HG03103 (cell line): Measurements from ENCODE around the gene FOSB.

Source experiments
- ATAC-seq: cut with Tn5 transposase; IDR thresholded peaks from one replicate; pipeline ENCODE4 v1.9.1; 2021; ENCODE audit warnings: low read depth; ENCODE audit not compliant: unreplicated experiment

The FOSB gene

DNA sequence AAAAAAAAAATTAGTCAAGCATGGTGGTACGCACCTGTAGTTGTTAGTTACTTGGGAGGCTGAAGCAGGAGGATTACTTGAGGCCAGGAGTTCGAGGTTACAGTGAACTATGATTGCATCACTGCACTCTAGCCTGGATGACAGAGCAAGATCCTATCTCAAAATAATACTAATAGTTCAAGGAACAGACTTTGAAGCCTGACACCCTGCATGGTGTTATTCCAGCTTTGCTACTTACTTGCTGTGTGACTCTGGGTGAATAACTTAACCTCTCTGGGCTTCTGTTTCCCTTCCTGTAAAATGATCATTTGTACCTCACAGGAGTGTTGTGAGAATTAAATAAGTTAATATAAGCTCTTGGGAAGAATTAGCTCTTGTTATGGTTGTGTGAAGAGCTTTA, 3.5 kb upstream of the FOSB start:
- no peak for ATAC-seq

- no peak for ATAC-seq
Measured at GRCh38 chr19:45464852-45465441, 2.8 kb upstream of the FOSB start.

DNA sequence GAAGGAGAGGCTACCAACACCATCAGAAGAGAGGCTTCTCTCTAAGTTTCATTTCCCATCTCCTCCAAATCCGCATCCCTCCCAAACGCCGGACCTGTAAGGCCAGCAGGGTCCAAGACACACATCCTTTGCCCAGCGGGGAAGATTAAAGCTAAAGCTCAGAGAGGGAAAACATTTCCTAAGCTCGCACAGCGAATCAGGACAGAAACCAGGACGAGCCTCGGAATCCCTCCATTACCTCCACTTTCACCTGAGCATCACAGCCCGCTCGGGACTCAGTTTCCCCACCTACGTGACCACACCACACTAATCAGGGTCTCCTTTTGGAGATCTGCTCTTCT, 711 bp upstream of the FOSB start:
- ATAC-seq, result no peak

GRCh38 chr19:45468159-45468651, 409 bp downstream of the FOSB start:
- no peak for ATAC-seq

DNA sequence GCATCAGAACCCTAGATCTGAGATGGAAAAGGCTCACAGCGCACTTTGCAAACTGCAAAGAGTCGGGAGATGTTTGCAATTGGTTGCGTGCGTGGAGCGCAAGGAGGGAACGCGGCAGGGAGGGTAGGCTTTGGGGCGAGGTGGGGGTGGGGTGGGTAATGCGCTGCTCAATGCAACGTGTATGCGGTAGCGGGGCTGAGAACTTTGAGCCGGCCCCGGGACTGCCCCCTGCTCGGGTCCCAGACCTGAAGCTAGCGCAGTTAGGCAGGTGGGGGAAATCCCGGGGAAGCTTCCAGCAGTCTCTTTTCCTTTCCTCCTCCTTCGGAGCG, 971 bp downstream of the FOSB start:
- peak; percentile 12 for ATAC-seq

DNA sequence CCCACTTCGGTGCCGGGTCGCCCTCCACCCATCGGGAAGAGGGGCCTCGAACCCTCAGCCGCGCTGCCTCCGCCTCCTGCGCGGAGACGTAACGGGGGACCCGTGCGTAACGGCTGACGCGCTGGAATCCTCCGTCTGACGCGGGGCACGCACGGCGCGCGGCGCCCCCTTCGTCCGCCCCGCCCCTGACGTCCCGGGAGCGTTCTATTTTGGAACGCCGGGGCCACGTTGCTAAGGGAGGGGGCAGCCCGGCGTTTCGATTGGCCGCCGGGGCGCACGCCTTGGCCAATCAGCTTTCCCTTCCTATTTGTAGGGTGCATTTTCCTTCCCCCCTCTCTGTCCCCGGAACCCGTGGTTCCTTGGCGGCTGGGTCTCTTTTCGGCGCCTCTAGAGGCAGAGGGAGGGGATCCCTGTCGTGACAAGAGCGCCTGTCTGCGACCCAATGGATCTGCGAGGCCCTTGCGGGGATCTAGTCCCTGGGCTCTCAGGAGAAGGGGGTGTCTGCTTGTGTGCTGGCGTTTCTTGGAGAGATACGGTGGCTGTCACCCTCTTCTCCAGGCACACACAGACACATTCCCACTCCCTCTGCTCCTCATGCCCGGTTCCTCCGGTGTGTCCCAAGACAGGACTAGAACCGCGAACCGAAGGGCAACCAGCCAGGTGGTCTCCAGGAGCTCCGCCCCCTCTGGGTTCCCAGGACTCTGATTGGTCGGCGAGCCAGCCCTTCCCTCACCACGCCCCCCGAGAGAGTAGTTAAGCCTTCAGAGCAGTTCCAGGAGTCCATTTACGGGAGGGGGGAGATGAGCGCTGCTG, 1.5 kb downstream of the FOSB start:
- ATAC-seq, result peak; percentile 54

DNA sequence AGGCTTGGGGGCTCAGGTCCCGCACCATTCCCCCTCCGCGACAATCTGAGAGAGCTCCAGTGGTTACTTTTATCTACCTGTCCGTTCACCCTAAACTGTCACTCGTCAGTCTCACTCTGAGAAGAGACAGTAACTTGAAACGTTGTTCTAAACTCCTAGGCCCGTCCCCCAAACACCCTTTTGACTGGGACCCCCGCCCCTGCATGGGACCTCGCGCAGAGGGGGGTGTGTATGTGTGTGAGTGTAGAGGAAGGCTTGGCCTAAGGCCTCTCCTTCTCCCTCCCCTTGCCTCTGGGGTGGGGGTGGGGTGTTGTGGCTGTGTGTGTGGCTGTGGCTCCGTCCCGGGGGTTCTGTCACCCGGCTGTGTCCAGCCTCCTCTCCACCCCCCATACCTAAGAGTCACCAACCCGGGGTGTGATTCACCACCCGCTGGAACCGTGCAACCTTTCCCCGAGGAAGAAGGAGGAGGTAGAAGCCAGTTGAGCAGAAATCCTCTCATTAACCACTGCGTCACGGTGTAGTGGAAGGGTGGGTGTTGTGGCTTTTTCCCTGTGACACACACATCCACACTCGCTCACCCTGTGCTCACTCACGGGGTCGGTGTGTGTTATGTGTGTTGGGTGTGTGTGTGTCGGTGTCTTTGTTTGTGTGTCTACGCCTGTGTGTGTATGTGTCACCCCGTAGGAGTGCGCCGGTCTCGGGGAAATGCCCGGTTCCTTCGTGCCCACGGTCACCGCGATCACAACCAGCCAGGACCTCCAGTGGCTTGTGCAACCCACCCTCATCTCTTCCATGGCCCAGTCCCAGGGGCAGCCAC, 2.4 kb downstream of the FOSB start:
- no peak for ATAC-seq

DNA sequence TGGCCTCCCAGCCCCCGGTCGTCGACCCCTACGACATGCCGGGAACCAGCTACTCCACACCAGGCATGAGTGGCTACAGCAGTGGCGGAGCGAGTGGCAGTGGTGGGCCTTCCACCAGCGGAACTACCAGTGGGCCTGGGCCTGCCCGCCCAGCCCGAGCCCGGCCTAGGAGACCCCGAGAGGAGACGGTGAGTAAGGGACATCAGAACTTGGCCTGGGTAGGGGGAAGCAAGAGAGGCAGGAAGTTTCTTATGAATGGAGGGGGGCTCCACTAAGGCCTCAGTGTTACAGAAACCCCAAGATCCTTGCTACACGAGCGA, 2.9 kb downstream of the FOSB start:
- ATAC-seq, result no peak

DNA sequence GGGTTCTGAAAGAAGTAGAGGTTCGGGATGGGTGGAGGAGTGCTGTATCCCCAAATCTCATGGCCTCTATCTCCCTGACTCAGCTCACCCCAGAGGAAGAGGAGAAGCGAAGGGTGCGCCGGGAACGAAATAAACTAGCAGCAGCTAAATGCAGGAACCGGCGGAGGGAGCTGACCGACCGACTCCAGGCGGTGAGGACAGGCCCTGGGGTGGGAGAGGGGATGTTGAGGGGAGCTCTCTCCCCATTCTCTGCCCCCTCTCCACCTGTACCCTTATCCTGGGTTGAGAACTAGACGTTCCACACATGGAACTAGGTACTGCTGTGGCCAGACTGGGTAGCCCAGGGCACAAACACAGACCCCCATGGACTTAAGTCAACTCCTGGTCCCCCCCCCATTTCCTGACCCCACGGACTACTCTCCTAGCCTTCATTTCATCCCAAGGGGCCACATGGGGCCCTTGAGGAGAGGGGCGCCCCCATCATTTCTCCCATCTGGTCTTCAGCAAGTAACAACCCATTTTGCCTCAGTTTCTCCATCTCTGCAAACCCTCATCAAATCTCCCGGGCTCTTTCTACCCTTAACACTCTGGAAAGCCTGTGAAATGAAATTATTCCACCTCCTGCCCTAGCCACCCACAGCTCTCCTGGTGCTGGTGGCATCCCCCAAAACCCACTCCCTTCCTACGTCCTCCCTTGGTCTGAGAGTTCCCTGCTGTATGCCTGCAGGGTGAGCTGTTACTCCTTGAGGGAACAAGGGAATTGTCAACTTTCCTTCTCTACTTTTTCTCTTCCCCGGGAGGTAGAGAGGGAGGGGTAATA, 3.5 kb downstream of the FOSB start:
- no peak for ATAC-seq

DNA sequence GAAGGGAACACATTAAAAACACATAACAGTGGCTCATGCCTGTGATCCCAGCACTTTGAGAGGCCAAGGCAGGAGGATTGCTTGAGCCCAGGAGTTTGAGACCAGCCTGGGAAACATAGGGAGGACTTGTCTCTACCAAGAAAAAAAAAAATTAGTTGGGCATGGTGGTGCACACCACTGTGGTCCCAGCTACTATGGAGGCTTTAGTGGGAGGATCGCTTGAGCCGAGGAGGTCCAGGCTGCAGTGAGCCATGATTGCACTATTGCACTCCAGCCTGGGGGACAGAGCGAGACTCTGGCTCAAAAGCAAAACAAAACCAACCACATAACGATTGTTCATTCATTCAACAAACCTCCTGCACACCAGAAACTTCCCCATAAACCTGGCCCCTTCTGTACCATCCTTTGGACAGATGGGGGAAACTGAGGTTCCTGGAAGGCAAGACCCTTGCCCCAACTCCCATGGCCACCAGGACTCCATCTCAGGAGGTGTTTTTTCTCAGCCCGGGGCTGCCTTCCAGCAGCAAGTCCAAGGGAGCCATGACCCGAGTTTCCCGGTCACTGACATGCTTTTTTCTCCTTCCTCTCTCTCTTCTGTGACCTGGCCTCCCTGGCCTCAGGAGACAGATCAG, 4.3 kb downstream of the FOSB start:
- no peak for ATAC-seq

- ATAC-seq, result no peak
Measured at GRCh38 chr19:45472563-45473366, 5.0 kb downstream of the FOSB start.

DNA sequence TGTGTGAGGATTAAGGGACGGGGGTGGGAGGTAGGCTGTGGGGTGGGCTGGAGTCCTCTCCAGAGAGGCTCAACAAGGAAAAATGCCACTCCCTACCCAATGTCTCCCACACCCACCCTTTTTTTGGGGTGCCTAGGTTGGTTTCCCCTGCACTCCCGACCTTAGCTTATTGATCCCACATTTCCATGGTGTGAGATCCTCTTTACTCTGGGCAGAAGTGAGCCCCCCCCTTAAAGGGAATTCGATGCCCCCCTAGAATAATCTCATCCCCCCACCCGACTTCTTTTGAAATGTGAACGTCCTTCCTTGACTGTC, 5.5 kb downstream of the FOSB start:
- ATAC-seq, result no peak

- ATAC-seq, result no peak
Measured at GRCh38 chr19:45473682-45474605, 6.1 kb downstream of the FOSB start.

DNA sequence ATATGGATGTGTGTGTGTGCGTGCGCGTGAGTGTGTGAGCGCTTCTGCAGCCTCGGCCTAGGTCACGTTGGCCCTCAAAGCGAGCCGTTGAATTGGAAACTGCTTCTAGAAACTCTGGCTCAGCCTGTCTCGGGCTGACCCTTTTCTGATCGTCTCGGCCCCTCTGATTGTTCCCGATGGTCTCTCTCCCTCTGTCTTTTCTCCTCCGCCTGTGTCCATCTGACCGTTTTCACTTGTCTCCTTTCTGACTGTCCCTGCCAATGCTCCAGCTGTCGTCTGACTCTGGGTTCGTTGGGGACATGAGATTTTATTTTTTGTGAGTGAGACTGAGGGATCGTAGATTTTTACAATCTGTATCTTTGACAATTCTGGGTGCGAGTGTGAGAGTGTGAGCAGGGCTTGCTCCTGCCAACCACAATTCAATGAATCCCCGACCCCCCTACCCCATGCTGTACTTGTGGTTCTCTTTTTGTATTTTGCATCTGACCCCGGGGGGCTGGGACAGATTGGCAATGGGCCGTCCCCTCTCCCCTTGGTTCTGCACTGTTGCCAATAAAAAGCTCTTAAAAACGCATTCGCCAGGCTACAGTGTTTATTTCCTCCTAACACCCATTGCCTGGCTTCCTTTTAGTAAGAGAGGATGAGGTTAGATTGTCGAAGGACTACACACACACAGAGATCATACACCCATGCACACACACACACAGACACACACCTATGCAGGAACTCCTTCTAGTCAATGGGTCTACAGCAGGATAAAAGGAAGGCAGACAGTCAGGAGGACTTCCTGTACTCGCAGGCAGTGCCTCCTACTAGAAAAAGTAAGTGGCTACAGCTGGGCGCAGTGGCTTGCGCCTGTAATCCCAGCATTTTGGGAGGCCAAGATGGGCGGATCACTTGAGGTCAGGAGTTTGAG, 7.1 kb downstream of the FOSB start:
- ATAC-seq, result no peak

GRCh38 chr19:45475537-45476291, 7.9 kb downstream of the FOSB start:
- no peak for ATAC-seq

DNA sequence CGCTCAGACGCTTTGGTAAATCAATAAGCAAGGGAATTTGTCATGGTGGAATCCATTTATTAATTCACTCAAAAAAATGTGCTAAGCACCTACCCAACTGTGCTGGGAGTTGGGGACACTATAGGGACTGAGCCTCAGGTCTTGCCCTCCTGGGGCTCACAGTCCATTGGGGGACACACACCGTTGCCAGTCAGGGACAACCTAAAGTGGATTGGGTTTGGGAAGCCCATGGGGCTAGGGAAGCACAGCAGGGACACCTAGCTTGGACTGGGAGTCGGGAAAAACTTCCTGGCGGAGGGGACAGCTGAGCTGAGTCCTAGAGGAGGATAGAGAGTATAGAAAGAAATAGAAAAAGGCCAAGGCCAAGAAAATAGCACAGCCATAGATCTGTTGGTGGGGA, 8.5 kb downstream of the FOSB start:
- ATAC-seq, result no peak

- no peak for ATAC-seq
Measured at GRCh38 chr19:45477186-45477585, 9.4 kb downstream of the FOSB start.
